KMS-11 (cell line): ENCODE data around the gene DLST.

Experiments used
- H2AFZ ChIP-seq: fragments of 200-600 bp; sonication (generic); 2 replicates; pipeline ENCODE4 v1.6.1; 2016; ENCODE audit warnings: antibody characterized with exemption, mixed run types, low read depth
- H3K27ac ChIP-seq: fragments of 200-600 bp; sonication (generic); 2 replicates; pipeline ENCODE4 v1.6.1; 2016; ENCODE audit warnings: mild to moderate bottlenecking, mixed run types
- H3K27me3 ChIP-seq: fragments of 200-600 bp; sonication (generic); 2 replicates; pipeline ENCODE4 v1.6.1; 2017; ENCODE audit warnings: mild to moderate bottlenecking, low read depth, mixed run types, moderate library complexity; ENCODE audit not compliant: insufficient read depth
- H3K36me3 ChIP-seq: fragments of 200-600 bp; sonication (generic); 2 replicates; pipeline ENCODE4 v1.6.1; 2017; ENCODE audit warnings: mild to moderate bottlenecking, mixed run types; ENCODE audit not compliant: insufficient read depth
- H3K4me1 ChIP-seq: fragments of 200-600 bp; sonication (generic); 2 replicates; pipeline ENCODE4 v1.6.1; 2016; ENCODE audit warnings: mild to moderate bottlenecking, low read depth, mixed run types; ENCODE audit not compliant: poor library complexity, severe bottlenecking
- H3K4me2 ChIP-seq: fragments of 200-600 bp; sonication (generic); 2 replicates; pipeline ENCODE4 v1.7.0; 2016; ENCODE audit warnings: mild to moderate bottlenecking, mixed run types
- H3K4me3 ChIP-seq: fragments of 200-600 bp; sonication (generic); IDR thresholded peaks from 2 replicates; pipeline ENCODE4 v1.6.1; 2017; ENCODE audit warnings: low read depth, low read length, mixed read lengths; ENCODE audit not compliant: insufficient read depth
- H3K79me2 ChIP-seq: fragments of 200-600 bp; sonication (generic); 2 replicates; pipeline ENCODE4 v1.6.1; 2016; ENCODE audit warnings: low read depth, mixed run types; ENCODE audit not compliant: insufficient read depth
- H3K9ac ChIP-seq: fragments of 200-600 bp; sonication (generic); 2 replicates; pipeline ENCODE4 v1.6.1; 2016; ENCODE audit warnings: mild to moderate bottlenecking, mixed run types
- H4K20me1 ChIP-seq: fragments of 200-600 bp; sonication (generic); 2 replicates; pipeline ENCODE4 v1.6.1; 2016; ENCODE audit warnings: mild to moderate bottlenecking, mixed run types; ENCODE audit not compliant: insufficient read depth
- CTCF ChIP-seq: fragments of 200-600 bp; sonication (generic); conservative IDR thresholded peaks from 2 replicates; pipeline ENCODE4 v1.6.1; 2017; ENCODE audit warnings: low read depth, mild to moderate bottlenecking, antibody characterized with exemption, low read length, moderate library complexity, mixed read lengths

The DLST gene

GRCh38 chr14:74911704-74912103, 30.0 kb downstream of the DLST start:
- H2AFZ ChIP-seq = no peak overlapping the region
- H3K4me3 ChIP-seq = no peak overlapping the region
- no peaks in the 10 kb centered on the region for H3K79me2 ChIP-seq
- no peaks in the 10 kb centered on the region for H3K27me3 ChIP-seq
- H3K36me3 ChIP-seq = no peaks in the 10 kb centered on the region
- H3K4me1 ChIP-seq = no peaks in the 10 kb centered on the region
- H4K20me1 ChIP-seq = no peaks in the 10 kb centered on the region
- H3K27ac ChIP-seq = no peak overlapping the region
- H3K4me2 ChIP-seq = no peak overlapping the region
- H3K9ac ChIP-seq = no peak overlapping the region
- TF ChIP-seq CTCF = no peak

DNA sequence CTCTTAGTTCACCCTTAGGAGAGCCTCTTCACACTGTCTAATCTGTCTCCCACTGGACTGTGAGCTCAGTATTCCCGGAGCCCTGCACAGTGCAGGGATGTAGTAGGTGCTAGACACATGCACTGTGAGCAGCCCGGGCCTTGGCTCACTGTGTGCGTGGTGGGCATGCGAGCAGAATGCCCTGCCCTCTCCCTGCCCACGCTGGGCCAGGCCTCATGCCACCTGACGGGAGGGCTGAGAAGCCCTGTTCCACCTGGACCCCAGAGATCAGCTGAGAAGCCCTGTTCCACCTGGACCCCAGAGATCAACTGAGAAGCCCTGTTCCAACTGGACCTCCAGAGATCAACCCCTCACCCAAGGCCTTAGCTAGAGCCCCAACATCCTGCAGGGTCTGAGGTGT, 30.4 kb downstream of the DLST start:
- no peaks in the 10 kb centered on the region for H3K36me3 ChIP-seq
- H3K27ac ChIP-seq = no peak overlapping the region
- H3K4me2 ChIP-seq = no peak overlapping the region
- H3K4me3 ChIP-seq = no peak overlapping the region
- no peaks in the 10 kb centered on the region for H3K79me2 ChIP-seq
- no peak overlapping the region for H3K9ac ChIP-seq
- H2AFZ ChIP-seq = no peak overlapping the region
- no peak for TF ChIP-seq CTCF
- H4K20me1 ChIP-seq = no peaks in the 10 kb centered on the region
- no peaks in the 10 kb centered on the region for H3K4me1 ChIP-seq
- no peaks in the 10 kb centered on the region for H3K27me3 ChIP-seq

DNA sequence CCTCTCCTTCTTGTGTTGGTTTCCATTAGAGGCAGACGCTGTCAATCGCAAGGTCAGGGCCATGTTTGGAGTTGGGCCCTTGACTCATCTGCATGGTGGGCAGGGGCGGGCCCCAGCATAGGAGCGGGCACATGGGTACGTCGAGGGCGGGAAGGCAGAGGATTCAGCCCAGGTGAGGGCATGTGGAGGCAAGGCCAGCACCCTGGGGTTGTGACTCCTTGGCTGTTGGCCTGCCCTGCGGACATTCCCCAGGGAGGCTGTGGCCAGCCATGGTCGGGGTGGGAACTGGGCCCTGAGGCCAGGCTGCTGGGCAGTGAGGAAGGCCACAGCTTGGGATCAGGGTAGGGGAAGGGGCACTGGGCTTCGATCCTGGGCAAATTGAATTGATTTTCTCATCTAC, 31.1 kb downstream of the DLST start:
- no peak overlapping the region for H2AFZ ChIP-seq
- H3K4me2 ChIP-seq = no peak overlapping the region
- no peaks in the 10 kb centered on the region for H3K27me3 ChIP-seq
- H3K9ac ChIP-seq = no peak overlapping the region
- H4K20me1 ChIP-seq = no peaks in the 10 kb centered on the region
- no peak for TF ChIP-seq CTCF
- H3K79me2 ChIP-seq = no peaks in the 10 kb centered on the region
- H3K27ac ChIP-seq = no peak overlapping the region
- no peaks in the 10 kb centered on the region for H3K36me3 ChIP-seq
- H3K4me3 ChIP-seq = no peak overlapping the region
- no peaks in the 10 kb centered on the region for H3K4me1 ChIP-seq

GRCh38 chr14:74913393-74913910, 31.7 kb downstream of the DLST start:
- Histone ChIP-seq H2AFZ (no peak overlapping the region), H3K79me2 (no peaks in the 10 kb centered on the region), H3K27me3 (no peaks in the 10 kb centered on the region), H3K9ac (no peak overlapping the region), H3K4me3 (no peak overlapping the region), H3K4me1 (no peaks in the 10 kb centered on the region), H3K36me3 (no peaks in the 10 kb centered on the region), H4K20me1 (no peaks in the 10 kb centered on the region), H3K27ac (no peak overlapping the region), H3K4me2 (no peak overlapping the region)
- no peak for TF ChIP-seq CTCF
